Osteoblast (primary cell): ENCODE results near the gene OPA1. TPM values are rescaled to one million over a fixed set of nuclear protein-coding genes. Genes with fewer than 3 reads are reported as not detected.
A peak's percentile ranks its signal among the peaks of the same experiment; 100 is the strongest.
"Not testable (repeated sequence)": the region's sequence is repeated elsewhere in the genome, so short reads cannot be mapped to it uniquely, and the experiment has no call there.

Experiments
- DNase-seq: peaks from one replicate; pipeline ENCODE4 v3.0.0; 2011; ENCODE audit warnings: low spot score, mixed read lengths; ENCODE audit not compliant: insufficient read length; ENCODE audit errors: missing footprints
- H2AFZ ChIP-seq: 2 replicates; pipeline ENCODE4 v1.6.0; 2011; ENCODE audit warnings: mild to moderate bottlenecking, low read length
- H3K27ac ChIP-seq: 2 replicates; pipeline ENCODE4 v1.5.1; 2011; ENCODE audit warnings: mild to moderate bottlenecking, low read depth, low read length, moderate library complexity
- H3K27me3 ChIP-seq: 2 replicates; pipeline ENCODE4 v1.6.0; 2012; ENCODE audit warnings: mild to moderate bottlenecking, control low read depth, inconsistent platforms, low read length, moderate library complexity; ENCODE audit not compliant: insufficient read depth
- H3K36me3 ChIP-seq: 2 replicates; pipeline ENCODE4 v1.5.1; 2011; ENCODE audit warnings: mild to moderate bottlenecking, low read length, control low read depth, moderate library complexity; ENCODE audit not compliant: insufficient read depth
- H3K4me1 ChIP-seq: 2 replicates; pipeline ENCODE4 v1.5.1; 2011; ENCODE audit warnings: mild to moderate bottlenecking, low read length, control low read depth, moderate library complexity; ENCODE audit not compliant: insufficient read depth
- H3K4me2 ChIP-seq: 2 replicates; pipeline ENCODE4 v1.6.0; 2011; ENCODE audit warnings: mild to moderate bottlenecking, low read length; ENCODE audit not compliant: insufficient read depth
- H3K4me3 ChIP-seq: fragments of 200-600 bp; sonication (generic); 3 replicates; pipeline ENCODE4 v1.5.1; 2012; ENCODE audit warnings: mild to moderate bottlenecking, low read length, inconsistent platforms; ENCODE audit not compliant: insufficient read depth
- H3K79me2 ChIP-seq: 2 replicates; pipeline ENCODE4 v1.6.0; 2012; ENCODE audit warnings: mild to moderate bottlenecking, low read length, control low read depth, inconsistent platforms; ENCODE audit not compliant: insufficient read depth
- H3K9me3 ChIP-seq: 2 replicates; pipeline ENCODE4 v1.5.1; 2011; ENCODE audit warnings: low read depth, low read length, control low read depth
- H4K20me1 ChIP-seq: 2 replicates; pipeline ENCODE4 v1.6.0; 2012; ENCODE audit warnings: mild to moderate bottlenecking, low read length, control low read depth; ENCODE audit not compliant: insufficient read depth
- total RNA-seq: library from RNA; depleted of rRNA; stranded (reverse); fragments of >200 nt; gene quantifications from 2 replicates; pipeline ENCODE4 v1.2.3, GENCODE V29; 2012
- TF ChIP-seq, protein P1 (sequence below): IDR thresholded peaks from 2 replicates; pipeline ENCODE4 v1.5.1; 2011; ENCODE audit warnings: mild to moderate bottlenecking, low read depth, low read length, moderate library complexity; ENCODE audit errors: extremely low read depth

The OPA1 gene
- total RNA-seq, 1 donor = 77.4 TPM

DNA sequence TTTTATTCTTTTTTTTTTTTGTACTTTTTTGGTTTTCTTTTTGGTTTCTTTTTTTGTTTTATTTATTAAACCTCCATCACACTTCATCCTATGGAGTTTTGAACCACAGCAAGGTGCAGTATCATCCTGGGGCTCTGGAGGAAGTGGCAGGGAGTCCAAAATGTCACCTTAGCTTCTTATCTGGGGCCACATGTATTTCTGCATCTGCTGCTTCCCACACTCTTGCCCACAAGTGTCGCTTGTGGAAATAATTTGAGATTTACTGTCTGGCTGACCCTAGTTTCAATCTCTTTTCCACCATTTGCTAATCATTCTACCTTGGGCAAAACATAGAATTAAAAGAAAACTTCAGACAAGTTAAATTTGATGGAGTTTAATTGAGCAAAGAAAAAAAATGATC, 6.4 kb downstream of the OPA1 start:
- no peak for DNase-seq
- H3K4me3 ChIP-seq = no peak overlapping the region
- no peaks in the 10 kb centered on the region for H3K9me3 ChIP-seq
- peaks cover 11% of the 10 kb centered on the region for H3K36me3 ChIP-seq
- no peak overlapping the region for H2AFZ ChIP-seq
- peaks cover 13% of the 10 kb centered on the region for H3K4me1 ChIP-seq
- H3K79me2 ChIP-seq = peaks cover 98% of the 10 kb centered on the region
- TF ChIP-seq, protein P1, sequence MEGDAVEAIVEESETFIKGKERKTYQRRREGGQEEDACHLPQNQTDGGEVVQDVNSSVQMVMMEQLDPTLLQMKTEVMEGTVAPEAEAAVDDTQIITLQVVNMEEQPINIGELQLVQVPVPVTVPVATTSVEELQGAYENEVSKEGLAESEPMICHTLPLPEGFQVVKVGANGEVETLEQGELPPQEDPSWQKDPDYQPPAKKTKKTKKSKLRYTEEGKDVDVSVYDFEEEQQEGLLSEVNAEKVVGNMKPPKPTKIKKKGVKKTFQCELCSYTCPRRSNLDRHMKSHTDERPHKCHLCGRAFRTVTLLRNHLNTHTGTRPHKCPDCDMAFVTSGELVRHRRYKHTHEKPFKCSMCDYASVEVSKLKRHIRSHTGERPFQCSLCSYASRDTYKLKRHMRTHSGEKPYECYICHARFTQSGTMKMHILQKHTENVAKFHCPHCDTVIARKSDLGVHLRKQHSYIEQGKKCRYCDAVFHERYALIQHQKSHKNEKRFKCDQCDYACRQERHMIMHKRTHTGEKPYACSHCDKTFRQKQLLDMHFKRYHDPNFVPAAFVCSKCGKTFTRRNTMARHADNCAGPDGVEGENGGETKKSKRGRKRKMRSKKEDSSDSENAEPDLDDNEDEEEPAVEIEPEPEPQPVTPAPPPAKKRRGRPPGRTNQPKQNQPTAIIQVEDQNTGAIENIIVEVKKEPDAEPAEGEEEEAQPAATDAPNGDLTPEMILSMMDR = no peak
- H4K20me1 ChIP-seq = peaks cover 64% of the 10 kb centered on the region
- no peak overlapping the region for H3K27ac ChIP-seq
- H3K27me3 ChIP-seq = no peaks in the 10 kb centered on the region
- H3K4me2 ChIP-seq = no peak overlapping the region

DNA sequence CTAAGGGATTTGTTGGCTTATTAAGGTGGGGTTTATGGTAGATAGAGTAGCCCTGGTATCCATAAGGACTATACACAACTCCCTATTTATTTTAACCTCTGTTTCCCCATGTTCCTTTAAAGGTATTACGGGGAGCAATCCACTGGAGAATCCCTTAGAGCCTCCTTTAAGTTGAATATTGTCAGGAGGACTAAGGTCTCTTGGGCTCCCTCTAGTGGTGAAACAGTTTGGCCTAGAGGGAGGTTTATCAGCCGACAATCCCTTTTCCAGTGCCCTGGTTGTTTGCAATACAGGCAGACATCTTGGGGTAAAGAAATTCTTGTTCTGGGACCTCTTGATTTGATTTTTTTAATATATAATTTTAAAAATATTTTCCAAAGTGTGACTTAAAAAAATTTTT, 12.9 kb downstream of the OPA1 start:
- H2AFZ ChIP-seq = no peak overlapping the region
- peak; percentile 49 for DNase-seq
- H3K27me3 ChIP-seq = no peaks in the 10 kb centered on the region
- TF ChIP-seq, protein P1 = peak; percentile 84
- no peak overlapping the region for H3K4me3 ChIP-seq
- peaks cover 37% of the 10 kb centered on the region for H4K20me1 ChIP-seq
- H3K27ac ChIP-seq = no peak overlapping the region
- no peaks in the 10 kb centered on the region for H3K36me3 ChIP-seq
- no peaks in the 10 kb centered on the region for H3K9me3 ChIP-seq
- peaks cover 6% of the 10 kb centered on the region for H3K4me1 ChIP-seq
- H3K4me2 ChIP-seq = no peak overlapping the region
- H3K79me2 ChIP-seq = peaks cover 51% of the 10 kb centered on the region

DNA sequence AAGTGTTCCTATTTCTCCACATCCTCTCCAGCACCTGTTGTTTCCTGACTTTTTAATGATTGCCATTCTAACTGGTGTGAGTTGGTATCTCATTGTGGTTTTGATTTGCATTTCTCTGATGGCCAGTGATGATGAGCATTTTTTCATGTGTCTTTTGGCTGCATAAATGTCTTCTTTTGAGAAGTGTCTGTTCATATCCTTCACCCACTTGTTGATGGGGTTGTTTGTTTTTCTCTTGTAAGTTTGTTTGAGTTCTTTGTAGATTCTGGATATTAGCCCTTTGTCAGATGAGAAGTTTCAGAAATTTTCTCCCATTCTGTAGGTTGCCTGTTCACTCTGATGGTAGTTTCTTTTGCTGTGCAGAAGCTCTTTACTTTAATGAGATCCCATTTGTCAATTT, 13.9 kb downstream of the OPA1 start:
- not testable (repeated sequence) for H2AFZ ChIP-seq, DNase-seq, H3K4me1 ChIP-seq, H3K27me3 ChIP-seq, H3K36me3 ChIP-seq, H3K4me3 ChIP-seq, H3K9me3 ChIP-seq, H3K27ac ChIP-seq, H3K4me2 ChIP-seq
- peaks cover 51% of the 10 kb centered on the region for H3K79me2 ChIP-seq
- H4K20me1 ChIP-seq = peaks cover 27% of the 10 kb centered on the region

DNA sequence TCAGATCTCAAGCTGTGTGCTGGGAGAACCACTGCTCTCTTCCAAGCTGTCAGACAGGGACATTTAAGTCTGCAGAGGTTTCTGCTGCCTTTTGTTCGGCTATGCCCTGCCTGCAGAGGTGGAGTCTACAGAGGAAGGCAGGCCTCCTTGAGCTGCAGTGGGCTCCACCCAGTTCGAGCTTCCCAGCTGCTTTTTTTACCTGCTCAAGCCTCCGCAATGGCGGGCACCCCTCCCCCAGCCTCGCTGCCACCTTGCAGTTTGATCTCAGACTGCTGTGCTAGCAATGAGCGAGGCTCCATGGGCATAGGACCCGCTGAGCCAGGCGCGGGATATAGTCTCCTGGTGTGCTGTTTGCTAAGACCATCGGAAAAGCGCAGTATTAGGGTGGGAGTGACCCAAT, 17.5 kb downstream of the OPA1 start:
- DNase-seq, H3K9me3 ChIP-seq, H3K36me3 ChIP-seq, H3K4me2 ChIP-seq, H3K4me3 ChIP-seq, H3K27me3 ChIP-seq, H3K4me1 ChIP-seq, H3K27ac ChIP-seq, H2AFZ ChIP-seq: not testable (repeated sequence)
- Histone ChIP-seq H4K20me1 (peaks cover 12% of the 10 kb centered on the region), H3K79me2 (peaks cover 52% of the 10 kb centered on the region)

DNA sequence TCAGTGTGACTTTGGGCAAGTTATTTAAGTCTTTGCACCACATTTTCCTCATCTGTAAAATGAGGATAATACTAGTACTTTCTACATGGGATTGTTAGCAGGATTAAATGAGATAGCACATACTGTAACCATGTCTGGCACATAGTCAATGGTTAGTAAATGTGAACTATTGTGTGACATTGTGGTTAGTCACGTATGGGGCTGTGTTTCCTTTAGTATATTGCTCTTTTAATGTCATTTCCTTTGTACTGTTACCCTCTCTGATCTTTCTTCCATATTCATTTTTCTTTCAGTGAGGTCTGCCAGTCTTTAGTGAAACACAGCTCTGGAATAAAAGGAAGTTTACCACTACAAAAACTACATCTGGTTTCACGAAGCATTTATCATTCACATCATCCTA, 21.4 kb downstream of the OPA1 start:
- Histone ChIP-seq H2AFZ (no peak overlapping the region), H3K4me2 (no peak overlapping the region), H3K79me2 (peaks cover 46% of the 10 kb centered on the region), H3K27me3 (no peaks in the 10 kb centered on the region), H3K4me3 (no peak overlapping the region), H3K27ac (no peak overlapping the region), H4K20me1 (peaks cover 9% of the 10 kb centered on the region), H3K4me1 (no peaks in the 10 kb centered on the region), H3K9me3 (no peaks in the 10 kb centered on the region), H3K36me3 (peaks cover 29% of the 10 kb centered on the region)
- TF ChIP-seq, protein P1 = no peak
- no peak for DNase-seq
